Hepatocyte (in vitro differentiated cells): ENCODE results near the gene MYO1D. TPM values are rescaled to one million over a fixed set of nuclear protein-coding genes. Genes with fewer than 3 reads are reported as not detected.

Experiments
- DNase-seq: peaks from one replicate; pipeline ENCODE4 v3.0.0-alpha.2; 2016; ENCODE audit warnings: low spot score
- H2AFZ ChIP-seq: fragments of 200-600 bp; sonication (generic); 2 replicates; pipeline ENCODE4 v1.6.0; 2016; ENCODE audit warnings: antibody characterized with exemption, mild to moderate bottlenecking
- H3K27ac ChIP-seq: fragments of 200-600 bp; sonication (generic); 2 replicates; pipeline ENCODE4 v1.5.1; 2016; ENCODE audit warnings: mild to moderate bottlenecking
- H3K27me3 ChIP-seq: fragments of 200-600 bp; sonication (generic); 2 replicates; pipeline ENCODE4 v1.6.1; 2016
- H3K36me3 ChIP-seq: fragments of 200-600 bp; sonication (generic); replicated peaks from 2 replicates; pipeline ENCODE4 v1.5.1; 2016; ENCODE audit warnings: low read depth; ENCODE audit not compliant: insufficient read depth
- H3K4me1 ChIP-seq: fragments of 200-600 bp; sonication (generic); 2 replicates; pipeline ENCODE4 v1.5.1; 2016; ENCODE audit warnings: mild to moderate bottlenecking, moderate library complexity; ENCODE audit not compliant: insufficient read depth
- H3K4me2 ChIP-seq: fragments of 200-600 bp; sonication (generic); 2 replicates; pipeline ENCODE4 v1.6.0; 2016
- H3K4me3 ChIP-seq: fragments of 200-600 bp; sonication (generic); 2 replicates; pipeline ENCODE4 v1.5.1; 2016; ENCODE audit warnings: mild to moderate bottlenecking
- H3K79me2 ChIP-seq: fragments of 200-600 bp; sonication (generic); 2 replicates; pipeline ENCODE4 v1.6.0; 2017; ENCODE audit warnings: mild to moderate bottlenecking
- H3K9me2 ChIP-seq: fragments of 200-600 bp; sonication (generic); replicated peaks from 2 replicates; pipeline ENCODE4 v1.6.0; 2017; ENCODE audit warnings: mild to moderate bottlenecking; ENCODE audit not compliant: insufficient read depth
- H3K9me3 ChIP-seq: fragments of 200-600 bp; sonication (generic); 2 replicates; pipeline ENCODE4 v1.5.1; 2016; ENCODE audit warnings: low read depth, mild to moderate bottlenecking
- H4K20me1 ChIP-seq: fragments of 200-600 bp; sonication (generic); 2 replicates; pipeline ENCODE4 v1.6.0; 2016; ENCODE audit warnings: mild to moderate bottlenecking; ENCODE audit not compliant: insufficient read depth, poor library complexity, severe bottlenecking
- CTCF ChIP-seq: fragments of 200-600 bp; sonication (generic); IDR thresholded peaks from 2 replicates; pipeline ENCODE4 v1.5.1; 2016; ENCODE audit warnings: antibody characterized with exemption, mild to moderate bottlenecking; ENCODE audit not compliant: poor library complexity
- EZH2 ChIP-seq: fragments of 200-600 bp; sonication (generic); IDR thresholded peaks from 2 replicates; pipeline ENCODE4 v1.6.1; 2016; ENCODE audit warnings: antibody characterized with exemption, mild to moderate bottlenecking, borderline replicate concordance
- EZH2phosphoT487 ChIP-seq: fragments of 200-600 bp; sonication (generic); IDR thresholded peaks from one replicate; pipeline ENCODE4 v1.6.1; 2018; ENCODE audit warnings: antibody characterized with exemption, mild to moderate bottlenecking, low read depth, moderate library complexity; ENCODE audit not compliant: unreplicated experiment, severe bottlenecking
- WGBS: methylation state at CpG from one replicate; pipeline ENCODE4 v1.1.6; 2016; ENCODE audit warnings: low lambda C conversion rate; ENCODE audit errors: missing lambda C conversion rate; 5-methylcytosine and 5-hydroxymethylcytosine counted together
- polyA plus RNA-seq: library from polyadenylated mRNA; unstranded; fragments of >200 nt; fragmentation: Nextera tagmentation; extraction: Ambion mirVana; gene quantifications from 2 replicates; pipeline ENCODE4 v1.2.1, GENCODE V29; 2016
- total RNA-seq: library from RNA; depleted of rRNA; stranded (reverse); fragments of >200 nt; gene quantifications from 2 replicates; pipeline ENCODE4 v1.2.3, GENCODE V29; 2014

Gene MYO1D
- total and polyA plus RNA-seq, 2 experiments from 2014 or later = 36.2 to 89.0 TPM

DNA sequence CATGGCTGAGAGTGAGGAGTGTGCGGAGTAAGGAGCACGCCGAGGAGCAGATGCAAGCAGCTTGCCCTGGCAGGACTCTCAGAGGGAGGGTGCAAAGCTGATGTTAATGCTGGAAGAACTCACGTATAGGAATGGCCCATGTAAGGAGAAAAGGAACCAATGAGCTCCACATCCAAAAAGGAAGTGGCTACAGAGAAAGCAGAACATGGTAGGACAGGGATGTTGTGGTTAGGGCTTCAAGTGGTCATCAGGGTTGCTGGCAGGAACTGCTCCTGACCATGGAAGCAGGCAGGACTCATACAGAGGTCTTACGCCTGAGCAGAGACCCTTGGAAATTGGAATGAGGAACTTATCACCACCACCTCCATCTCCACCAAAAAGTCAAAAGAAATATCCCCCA, 5.2 kb downstream of the MYO1D start:
- Histone ChIP-seq H3K27me3 (no peaks in the 10 kb centered on the region), H3K9me3 (no peaks in the 10 kb centered on the region), H3K4me1 (peaks cover 4% of the 10 kb centered on the region), H3K4me3 (no peak overlapping the region), H3K36me3 (no peaks in the 10 kb centered on the region), H3K9me2 (no peaks in the 10 kb centered on the region), H4K20me1 (no peaks in the 10 kb centered on the region), H3K79me2 (peaks cover 83% of the 10 kb centered on the region), H3K4me2 (no peak overlapping the region), H3K27ac (no peak overlapping the region), H2AFZ (no peak overlapping the region)
- no peak for DNase-seq
- TF ChIP-seq EZH2 (no peak), EZH2phosphoT487 (no peak), CTCF (no peak)
- 90% methylated on average over 5 of the region's 5 CpGs for WGBS

- H3K9me2 ChIP-seq = no peaks in the 10 kb centered on the region
- H3K4me2 ChIP-seq = no peak overlapping the region
- no peak overlapping the region for H2AFZ ChIP-seq
- TF ChIP-seq CTCF = no peak
- WGBS = 82% methylated on average over 1 of the region's 1 CpG
- H3K79me2 ChIP-seq = peaks cover 90% of the 10 kb centered on the region
- no peaks in the 10 kb centered on the region for H3K9me3 ChIP-seq
- DNase-seq = no peak
- H3K27ac ChIP-seq = no peak overlapping the region
- no peaks in the 10 kb centered on the region for H3K36me3 ChIP-seq
- no peak overlapping the region for H3K4me3 ChIP-seq
- H3K27me3 ChIP-seq = no peaks in the 10 kb centered on the region
- no peaks in the 10 kb centered on the region for H4K20me1 ChIP-seq
- peaks cover 4% of the 10 kb centered on the region for H3K4me1 ChIP-seq
These were observed 6.0 kb downstream of the MYO1D start for GRCh38 chr17:32870969-32871368.

DNA sequence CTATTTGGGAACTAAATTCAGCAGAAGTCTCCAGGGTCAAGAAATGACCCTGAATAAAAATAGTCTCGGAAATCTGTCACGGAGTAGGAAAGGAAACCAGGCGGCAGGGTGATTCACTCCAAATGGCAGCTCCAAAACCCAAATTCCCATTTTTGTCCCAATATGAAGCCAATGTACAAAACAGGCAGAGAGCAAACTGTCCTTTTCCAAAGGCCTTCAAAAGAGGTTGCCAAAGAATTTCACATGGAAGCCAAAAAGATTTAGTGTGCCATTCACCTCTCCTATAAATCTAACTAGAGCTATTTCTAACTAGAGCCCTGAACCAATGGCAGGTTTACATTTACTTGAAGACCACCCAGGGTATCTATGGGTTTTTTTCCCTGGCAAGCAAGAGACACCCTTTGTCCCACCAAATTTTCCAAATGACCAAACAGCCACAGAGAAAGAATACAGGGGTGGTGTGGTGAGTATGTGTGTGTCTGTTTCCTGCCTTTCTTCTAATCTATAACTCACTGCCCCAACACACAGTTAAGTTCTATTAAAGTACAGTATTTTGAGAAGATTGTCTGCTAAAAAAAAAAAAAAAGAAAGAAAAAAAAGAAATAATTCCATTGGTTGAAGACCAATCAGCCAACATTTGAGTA, 6.8 kb downstream of the MYO1D start:
- Histone ChIP-seq H3K4me2 (no peak overlapping the region), H3K9me2 (no peaks in the 10 kb centered on the region), H3K36me3 (no peaks in the 10 kb centered on the region), H3K79me2 (peaks cover 90% of the 10 kb centered on the region), H3K4me1 (peaks cover 4% of the 10 kb centered on the region), H3K4me3 (no peak overlapping the region), H3K9me3 (no peaks in the 10 kb centered on the region), H4K20me1 (no peaks in the 10 kb centered on the region), H3K27me3 (no peaks in the 10 kb centered on the region), H2AFZ (no peak overlapping the region), H3K27ac (no peak overlapping the region)
- WGBS = 82% methylated on average over 3 of the region's 3 CpGs
- no peak for DNase-seq
- TF ChIP-seq EZH2phosphoT487 = no peak
- no peak for TF ChIP-seq EZH2
- no peak for TF ChIP-seq CTCF
